SKM-1 treated with dmso at 0.1 percent for 144 hours (cell line): ENCODE measurements around the gene PLOD3.
A peak's percentile ranks its signal among the peaks of the same experiment; 100 is the strongest.
"Not testable (repeated sequence)": the region's sequence is repeated elsewhere in the genome, so short reads cannot be mapped to it uniquely, and the experiment has no call there.

Experiments used
- DNase-seq: peaks from one replicate; lab custom pipeline; 2025; ENCODE audit not compliant: unreplicated experiment; lab: John Stamatoyannopoulos, UW

PLOD3 gene

GRCh38 chr7:101216001-101216859, 1.2 kb downstream of the PLOD3 start:
- no peak for DNase-seq

- DNase-seq = no peak
Measured at GRCh38 chr7:101212014-101212413, 5.4 kb downstream of the PLOD3 start.

GRCh38 chr7:101211501-101211900, 5.9 kb downstream of the PLOD3 start:
- DNase-seq = no peak

- no peak for DNase-seq
Measured at GRCh38 chr7:101210143-101210542, 7.2 kb downstream of the PLOD3 start.

- no peak for DNase-seq
Measured at GRCh38 chr7:101208794-101209193, 8.6 kb downstream of the PLOD3 start.

- DNase-seq = no peak
Measured at GRCh38 chr7:101207459-101207858, 9.9 kb downstream of the PLOD3 start.

GRCh38 chr7:101206665-101207042, 10.7 kb downstream of the PLOD3 start:
- DNase-seq = no peak

GRCh38 chr7:101205901-101206664, 11.3 kb downstream of the PLOD3 start:
- no peak for DNase-seq

- peak; percentile 75 for DNase-seq
Measured at GRCh38 chr7:101203740-101204738, 13.3 kb downstream of the PLOD3 start.

- DNase-seq = no peak
Measured at GRCh38 chr7:101202603-101202918, 14.8 kb downstream of the PLOD3 start.

- no peak for DNase-seq
Measured at GRCh38 chr7:101201695-101202602, 15.4 kb downstream of the PLOD3 start.

GRCh38 chr7:101200862-101201599, 16.4 kb downstream of the PLOD3 start, which contains the start of gene MOGAT3:
TSS of gene MOGAT3 (minus strand) at chr7:101201036. CDS start at chr7:101200854, 182 bp downstream.
- DNase-seq = no peak

GRCh38 chr7:101200504-101200861, 16.9 kb downstream of the PLOD3 start:
- DNase-seq = no peak

- not testable (repeated sequence) for DNase-seq
Measured at GRCh38 chr7:101199522-101199921, 17.9 kb downstream of the PLOD3 start.

GRCh38 chr7:101198476-101198875, 18.9 kb downstream of the PLOD3 start:
- no peak for DNase-seq

- no peak for DNase-seq
Measured at GRCh38 chr7:101197991-101198390, 19.4 kb downstream of the PLOD3 start.

GRCh38 chr7:101195884-101196283, 21.5 kb downstream of the PLOD3 start:
- DNase-seq = no peak

- DNase-seq = no peak
Measured at GRCh38 chr7:101189109-101189508, 28.3 kb downstream of the PLOD3 start.

- DNase-seq = peak; percentile 79
Measured at GRCh38 chr7:101186844-101187428, 30.4 kb downstream of the PLOD3 start.
